HG03159 (cell line): ENCODE data around the gene WAS.
A peak's percentile ranks its signal among the peaks of the same experiment; 100 is the strongest.
"Not testable (repeated sequence)": the region's sequence is repeated elsewhere in the genome, so short reads cannot be mapped to it uniquely, and the experiment has no call there.

Source experiments
- ATAC-seq: cut with Tn5 transposase; IDR thresholded peaks from one replicate; pipeline ENCODE4 v1.9.1; 2021; ENCODE audit warnings: mild to moderate bottlenecking, moderate library complexity; ENCODE audit not compliant: unreplicated experiment

WAS gene

GRCh38 chrX:48684134-48684533, 535 bp downstream of the WAS start:
- no peak for ATAC-seq

GRCh38 chrX:48685416-48685815, 1.8 kb downstream of the WAS start:
- no peak for ATAC-seq

- no peak for ATAC-seq
These were observed 5.0 kb downstream of the WAS start for GRCh38 chrX:48688531-48689150.

GRCh38 chrX:48689208-48689920, 5.8 kb downstream of the WAS start:
- ATAC-seq = no peak

- not testable (repeated sequence) for ATAC-seq
These were observed 8.1 kb downstream of the WAS start for GRCh38 chrX:48691746-48692145.

- ATAC-seq = no peak
These were observed 11.4 kb downstream of the WAS start for GRCh38 chrX:48694776-48695533.

GRCh38 chrX:48695534-48695896, 11.9 kb downstream of the WAS start:
- no peak for ATAC-seq

- ATAC-seq = peak; percentile 7
These were observed 12.3 kb downstream of the WAS start for GRCh38 chrX:48695925-48696300.

GRCh38 chrX:48696301-48696908, 12.8 kb downstream of the WAS start, which contains the start of gene SUV39H1:
Gene SUV39H1, plus strand, starts transcription at chrX:48696734. Its CDS starts 51 bp downstream, at chrX:48696785.
- peak; percentile 89 for ATAC-seq

- ATAC-seq = no peak
These were observed 13.5 kb downstream of the WAS start for GRCh38 chrX:48696909-48697727.

- ATAC-seq = no peak
These were observed 14.7 kb downstream of the WAS start for GRCh38 chrX:48698306-48698705.

- ATAC-seq = no peak
These were observed 16.6 kb downstream of the WAS start for GRCh38 chrX:48700246-48700645.

- ATAC-seq = no peak
These were observed 17.5 kb downstream of the WAS start for GRCh38 chrX:48700951-48701653.

GRCh38 chrX:48702032-48702431, 18.4 kb downstream of the WAS start:
- ATAC-seq = no peak

- no peak for ATAC-seq
These were observed 19.1 kb downstream of the WAS start for GRCh38 chrX:48702716-48703115.

- no peak for ATAC-seq
These were observed 19.6 kb downstream of the WAS start for GRCh38 chrX:48703228-48703627.

- ATAC-seq = no peak
These were observed 20.3 kb downstream of the WAS start for GRCh38 chrX:48703642-48704481.

GRCh38 chrX:48705871-48706270, 22.3 kb downstream of the WAS start:
- ATAC-seq = no peak

- ATAC-seq = no peak
These were observed 26.0 kb downstream of the WAS start for GRCh38 chrX:48709522-48710112.
